ENCODE measurements around the gene TASP1.

TASP1 gene

GRCh38 chr20:13563854-13564253 is 74.9 kb downstream of the TASP1 start:
- no peak for DNase-seq

DNA sequence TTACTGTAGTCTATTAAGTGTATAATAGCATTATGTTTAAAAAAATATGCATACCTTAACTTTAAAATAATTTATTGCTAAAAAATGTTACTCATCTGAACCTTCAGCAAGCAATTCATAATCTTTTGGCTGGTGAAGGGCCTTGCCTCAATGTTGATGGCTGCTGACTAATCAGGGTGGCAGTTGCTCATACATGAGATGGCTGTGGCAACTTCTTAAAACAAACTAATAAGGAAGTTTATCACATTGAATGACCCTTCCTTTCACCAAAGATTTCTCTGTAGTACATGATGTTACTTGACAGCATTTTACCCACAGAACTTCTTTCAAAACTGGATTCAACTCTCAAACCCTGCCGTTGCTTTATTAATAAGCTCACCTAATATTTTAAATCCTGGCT is 84.0 kb downstream of the TASP1 start:
- no peak for DNase-seq

GRCh38 chr20:13554076-13554475 is 84.7 kb downstream of the TASP1 start:
- no peak for DNase-seq

DNA sequence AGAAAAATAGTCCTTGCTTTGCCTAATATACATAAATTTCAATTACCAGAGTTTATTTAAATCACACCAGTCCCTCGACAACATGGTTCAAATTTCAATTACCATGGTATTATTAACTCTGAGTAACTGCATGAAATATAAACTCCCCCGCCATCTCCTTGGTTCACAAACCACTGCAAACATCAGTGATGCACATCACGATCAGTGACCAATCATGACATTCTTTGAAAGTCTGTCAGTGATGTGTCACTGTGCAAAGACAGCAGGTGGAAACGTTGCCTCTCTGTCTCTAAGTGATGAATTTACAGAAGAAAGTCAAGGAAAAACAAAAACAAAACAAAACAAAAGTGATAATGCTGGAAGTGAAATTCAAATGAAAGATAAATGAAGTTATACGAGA is 86.7 kb downstream of the TASP1 start:
- DNase-seq: no peak

DNA sequence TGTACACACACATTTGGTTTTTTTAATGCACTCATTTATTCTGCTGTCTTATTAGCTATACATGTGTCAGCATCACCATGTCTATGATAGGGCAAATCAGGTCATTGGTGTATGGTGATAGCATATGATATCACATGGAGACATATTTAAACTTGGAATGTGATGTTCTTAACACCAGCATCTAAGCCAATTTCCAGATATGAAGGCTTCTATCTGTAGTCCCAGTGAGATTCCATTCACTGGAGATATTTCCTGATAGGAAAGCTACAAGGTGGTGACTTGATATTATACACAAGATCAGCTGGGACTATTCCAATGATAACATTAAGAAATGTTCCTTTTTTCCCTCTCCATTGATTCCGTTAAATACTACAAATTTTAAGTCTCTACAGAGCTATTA is 89.3 kb downstream of the TASP1 start:
- no peak for DNase-seq

DNA sequence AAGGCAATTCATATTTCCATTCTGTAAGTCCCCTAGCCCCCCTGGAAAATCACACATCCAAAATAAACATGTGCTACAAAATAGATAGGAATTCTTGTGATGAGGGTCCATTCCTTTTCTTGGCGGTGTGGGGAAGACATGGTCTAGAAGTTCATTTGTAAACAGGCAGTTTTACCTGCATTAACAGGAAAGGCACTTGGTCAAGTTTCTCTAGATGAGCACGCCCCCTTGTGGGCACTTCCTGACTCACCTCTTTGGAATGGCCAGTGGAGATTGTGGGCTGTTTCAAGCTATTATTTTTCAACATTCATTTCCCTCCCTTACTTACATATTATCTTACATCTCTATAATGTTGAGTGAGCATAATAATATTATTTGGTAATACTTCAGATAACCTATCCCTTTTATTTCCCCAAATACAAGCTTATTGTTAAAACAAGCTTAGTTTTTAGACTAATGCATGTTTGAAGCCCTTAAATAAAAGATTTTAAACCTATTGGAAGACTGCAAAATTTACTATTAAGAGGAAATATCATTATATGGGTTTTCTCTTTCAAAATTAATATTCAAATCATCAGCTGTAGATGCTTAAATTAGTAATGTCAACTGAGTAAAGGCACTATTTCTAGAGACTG is 92.1 kb downstream of the TASP1 start:
- no peak for DNase-seq

DNA sequence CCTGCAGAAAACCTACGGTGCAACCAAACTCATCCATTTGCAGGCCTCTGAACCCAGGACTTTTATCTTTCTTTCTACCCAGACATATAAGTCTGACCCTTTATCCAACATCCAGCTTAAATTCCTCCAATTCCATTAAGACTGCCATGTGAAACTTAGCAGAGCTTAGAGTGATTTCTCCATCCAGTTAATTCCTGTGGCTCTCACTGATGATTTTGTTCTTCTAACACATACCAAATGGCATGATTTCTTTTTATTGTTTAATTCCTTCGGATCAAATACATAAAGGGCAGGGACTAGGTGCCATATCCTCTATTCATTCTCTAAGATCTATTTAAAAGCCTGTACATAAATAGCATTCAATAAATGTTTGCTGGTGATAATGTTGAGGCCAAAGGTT is 92.9 kb downstream of the TASP1 start:
- no peak for DNase-seq

DNA sequence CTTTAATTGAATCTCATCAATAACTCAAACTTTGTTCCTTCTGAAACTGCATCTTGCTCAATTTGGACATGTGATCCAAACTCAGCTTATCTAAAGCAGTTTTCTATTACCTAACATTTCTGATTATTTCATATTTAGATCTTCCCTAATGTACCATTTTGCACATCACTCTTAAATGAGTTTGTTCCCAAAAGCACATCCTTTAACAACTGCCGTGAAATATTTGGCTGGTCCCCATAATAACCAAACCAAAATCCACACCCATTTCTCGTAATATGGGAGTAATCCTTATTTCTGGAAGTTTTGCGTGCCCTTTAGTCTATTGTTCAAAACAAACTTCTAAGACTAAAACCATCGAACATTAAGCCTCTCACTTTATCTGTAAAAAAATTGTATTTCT is 94.9 kb downstream of the TASP1 start:
- no peak for DNase-seq

DNA sequence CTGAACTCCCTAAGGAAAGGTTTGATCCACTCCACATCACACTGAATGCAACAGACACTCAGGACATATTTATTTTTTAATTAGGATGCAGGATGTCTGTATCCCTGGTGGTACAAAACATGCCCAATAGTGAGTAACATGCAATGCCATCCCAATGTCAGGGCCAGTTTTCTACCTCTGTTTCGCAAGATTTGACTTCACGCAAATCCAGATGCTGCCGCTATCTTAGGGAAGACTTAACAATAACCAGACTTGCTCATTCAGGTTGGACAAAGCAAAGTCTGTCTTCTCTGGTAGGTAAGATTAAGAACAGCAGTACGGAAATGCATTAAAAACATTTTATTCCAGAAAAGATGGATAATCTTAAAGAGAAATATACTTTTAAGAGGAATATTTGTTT is 103.1 kb downstream of the TASP1 start:
- no peak for DNase-seq

DNA sequence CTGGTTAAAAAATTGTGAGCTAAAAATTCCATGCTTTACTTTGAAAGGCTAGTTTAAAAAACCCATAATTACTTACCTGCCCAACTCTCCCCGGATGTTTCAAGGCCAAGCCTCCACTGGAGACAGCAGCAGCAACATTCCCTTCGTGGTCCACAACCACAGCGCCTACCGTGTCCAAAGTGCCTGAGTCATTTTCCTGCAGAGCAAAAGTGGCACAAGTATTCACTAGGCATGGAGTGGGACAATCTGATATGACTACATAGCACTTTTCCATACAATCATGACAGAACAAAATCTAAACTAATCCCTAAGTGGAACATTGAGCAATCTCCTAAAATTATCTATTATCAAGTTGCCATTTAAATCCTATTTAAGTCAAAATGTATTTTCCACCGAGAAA is 104.8 kb downstream of the TASP1 start:
- DNase-seq: no peak

DNA sequence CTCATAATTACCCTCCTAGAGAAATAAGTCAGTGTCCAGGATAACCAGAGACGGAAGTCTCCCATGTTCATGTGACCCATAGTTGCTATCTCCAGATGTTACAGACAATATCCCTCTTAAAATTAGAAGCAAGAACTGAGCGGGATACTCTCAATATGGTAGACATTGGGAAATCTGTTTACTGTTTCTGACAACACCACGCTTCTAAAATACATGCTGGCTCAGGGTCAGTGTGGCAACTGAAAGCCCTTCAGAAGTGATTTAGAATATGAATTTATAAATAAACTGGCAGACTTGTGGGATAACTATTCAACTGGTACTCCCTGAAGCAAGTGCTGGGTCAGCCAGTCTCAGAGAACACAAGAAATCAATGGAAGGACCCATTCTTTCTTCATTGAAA is 108.6 kb downstream of the TASP1 start:
- DNase-seq: no peak

- DNase-seq: no peak
Measured at GRCh38 chr20:13526551-13526950, 112.2 kb downstream of the TASP1 start.

GRCh38 chr20:13525225-13525940 is 113.3 kb downstream of the TASP1 start:
- DNase-seq: no peak

DNA sequence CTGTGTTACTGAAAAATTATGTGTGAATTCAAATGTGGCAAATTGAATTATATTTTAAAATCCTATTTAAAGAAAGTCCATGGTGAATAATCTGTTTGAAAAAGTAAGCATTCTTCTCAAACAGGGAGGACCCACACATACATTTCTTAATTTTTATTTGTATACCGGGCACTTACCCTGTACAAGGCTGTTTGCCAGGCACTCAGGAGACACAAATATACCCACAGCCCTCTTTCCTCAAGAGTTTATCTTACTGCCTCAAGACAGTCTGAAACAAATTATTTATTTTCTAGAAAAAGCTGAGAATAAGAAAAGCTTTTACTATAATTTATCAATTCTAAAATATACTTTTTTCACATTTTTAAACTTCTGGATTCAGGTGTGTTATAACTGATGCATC is 114.4 kb downstream of the TASP1 start:
- DNase-seq: no peak

- DNase-seq: no peak
Measured at GRCh38 chr20:13517831-13518230, 120.9 kb downstream of the TASP1 start.

GRCh38 chr20:13515796-13516558 is 122.8 kb downstream of the TASP1 start:
- no peak for DNase-seq

DNA sequence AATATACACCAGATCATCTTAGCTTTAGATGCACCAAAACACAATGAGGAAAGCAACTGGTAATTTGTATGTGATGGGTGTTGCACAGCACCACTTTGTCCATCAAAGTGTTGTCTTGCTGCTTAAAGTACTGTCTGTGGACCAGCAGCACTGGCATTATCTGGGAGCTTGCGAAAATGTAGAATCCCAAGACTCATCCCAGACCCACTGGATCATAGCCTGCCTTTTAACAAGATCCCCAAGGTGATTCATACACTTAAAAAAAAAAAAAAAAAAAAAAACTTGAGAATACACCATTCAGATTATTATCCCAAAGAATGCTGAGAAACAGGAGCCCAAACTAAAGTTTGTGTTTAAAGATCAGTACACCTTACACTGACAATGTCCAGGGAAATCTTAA is 123.4 kb downstream of the TASP1 start:
- no peak for DNase-seq

DNA sequence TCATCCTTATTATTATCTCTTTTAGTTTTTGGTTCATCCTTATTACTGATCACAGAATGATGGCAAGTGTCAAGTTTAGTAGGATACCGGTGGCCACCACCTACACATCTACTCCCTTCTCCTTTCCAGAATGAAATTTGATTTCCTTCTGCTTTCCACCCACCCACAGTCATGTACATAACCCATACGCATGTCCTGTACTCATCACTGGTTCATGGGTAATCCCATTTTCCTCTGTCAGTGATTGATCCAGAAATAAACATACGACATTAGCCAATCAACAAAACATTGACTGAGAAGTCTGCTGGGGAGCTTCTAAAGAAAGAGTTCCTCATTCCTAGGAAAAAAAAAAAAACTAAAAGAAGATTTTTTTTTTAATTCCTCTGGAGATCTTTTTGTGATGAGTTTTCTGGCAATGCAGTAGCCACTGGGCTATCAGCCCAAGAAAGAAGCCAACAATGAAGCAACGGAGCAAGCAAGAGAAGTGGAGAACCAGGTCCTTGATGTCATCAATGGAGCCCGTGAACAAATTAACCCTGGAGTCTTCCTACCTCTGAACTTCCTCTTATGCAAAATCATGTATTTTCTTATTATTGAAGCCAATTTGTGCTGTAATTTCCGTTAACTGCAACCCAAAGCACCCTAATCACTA is 127.8 kb downstream of the TASP1 start:
- DNase-seq: no peak

DNA sequence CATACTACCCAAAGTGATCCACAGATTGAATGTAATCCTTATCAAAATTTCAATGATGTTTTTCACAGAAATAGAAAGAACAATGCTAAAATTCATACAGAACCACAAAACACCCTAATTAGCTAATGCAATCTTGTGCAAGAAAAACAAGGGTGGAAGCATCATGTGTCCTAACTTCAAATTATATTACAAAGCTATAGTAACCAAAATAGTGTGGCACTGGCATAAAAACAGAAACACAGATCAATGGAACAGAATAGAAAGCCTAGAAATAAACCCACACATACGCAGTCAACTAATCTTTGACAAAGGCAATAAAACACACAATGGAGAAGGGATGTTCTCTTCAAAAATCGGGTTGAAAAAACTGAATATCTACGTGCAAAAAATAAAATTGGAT is 131.1 kb downstream of the TASP1 start:
- DNase-seq: no peak

DNA sequence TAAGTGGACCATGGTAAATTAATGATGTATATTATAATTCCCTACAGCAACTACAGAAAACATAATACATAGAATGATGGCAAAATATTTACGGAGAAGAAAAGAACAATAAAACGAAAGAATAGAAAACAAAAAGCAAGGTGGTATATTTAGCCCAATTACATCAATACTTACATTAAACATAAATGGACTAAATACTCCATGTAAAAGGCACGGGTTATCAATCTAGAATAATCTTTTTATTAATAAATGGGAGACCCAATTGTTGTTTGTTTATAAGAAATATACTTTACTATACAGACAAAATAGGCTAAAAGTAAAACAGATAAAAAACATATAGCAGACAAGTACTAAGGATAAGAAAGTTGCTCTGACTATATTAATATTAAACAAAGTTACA is 137.2 kb downstream of the TASP1 start:
- no peak for DNase-seq

GRCh38 chr20:13494019-13494418 is 144.7 kb downstream of the TASP1 start:
- DNase-seq: no peak

DNA sequence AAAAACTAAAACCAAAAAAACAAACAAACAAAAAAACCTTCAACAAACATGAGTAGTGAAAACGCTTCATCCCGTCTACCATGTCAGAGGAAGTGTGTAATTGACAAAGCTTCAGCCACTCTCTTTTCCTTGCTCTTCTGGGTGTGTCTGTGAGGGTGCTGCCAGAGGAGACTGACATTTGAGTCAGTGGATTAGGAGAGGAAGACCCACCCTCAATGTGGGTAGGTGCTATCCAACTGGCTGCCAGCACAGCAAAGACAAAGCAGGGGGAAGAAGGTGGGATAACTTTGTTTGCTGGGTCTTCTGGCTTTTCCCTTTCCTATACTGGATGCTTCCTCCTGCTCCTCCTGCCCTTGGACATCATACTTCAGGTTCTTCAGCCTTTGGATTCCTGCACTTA is 145.6 kb downstream of the TASP1 start:
- DNase-seq: no peak

DNA sequence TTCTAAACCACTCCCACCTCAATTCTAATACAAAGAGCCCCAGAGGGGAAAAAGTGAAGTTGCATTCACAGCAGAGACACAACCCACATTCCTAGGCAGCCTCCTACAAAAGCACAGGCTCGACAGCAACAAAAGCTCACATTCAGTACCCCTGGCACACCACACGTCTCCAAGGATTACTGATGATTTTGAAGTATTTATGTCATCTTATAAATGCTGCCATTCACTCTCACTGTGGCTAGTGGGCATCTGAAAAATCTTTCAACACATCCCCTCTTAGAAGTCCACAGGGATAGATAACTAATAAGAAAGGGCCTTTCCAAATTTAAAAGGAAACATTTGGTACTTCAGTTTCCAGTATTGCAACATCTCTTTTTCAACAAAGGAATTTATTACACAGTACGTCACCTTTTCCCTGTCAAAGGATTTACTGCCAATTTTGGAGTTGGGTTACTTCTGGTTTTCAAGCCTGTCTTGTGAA is 146.7 kb downstream of the TASP1 start:
- DNase-seq: no peak

- no peak for DNase-seq
Measured at GRCh38 chr20:13487202-13487601, 151.5 kb downstream of the TASP1 start.

All from GDM1 (cell line).